AG09319 (cell line): ENCODE results near the gene PRORP.
"Not testable (repeated sequence)": the region's sequence is repeated elsewhere in the genome, so short reads cannot be mapped to it uniquely, and the experiment has no call there.

Experiments used
- DNase-seq: peaks from one replicate; pipeline ENCODE4 v3.0.0-alpha.2; 2010; ENCODE audit warnings: low read depth; ENCODE audit errors: extremely low read depth
- TF ChIP-seq, protein P1 (sequence below): IDR thresholded peaks from 2 replicates; pipeline ENCODE4 v1.5.1; 2011; ENCODE audit warnings: low read depth, mild to moderate bottlenecking, inconsistent platforms, low read length, moderate library complexity

PRORP gene

DNA sequence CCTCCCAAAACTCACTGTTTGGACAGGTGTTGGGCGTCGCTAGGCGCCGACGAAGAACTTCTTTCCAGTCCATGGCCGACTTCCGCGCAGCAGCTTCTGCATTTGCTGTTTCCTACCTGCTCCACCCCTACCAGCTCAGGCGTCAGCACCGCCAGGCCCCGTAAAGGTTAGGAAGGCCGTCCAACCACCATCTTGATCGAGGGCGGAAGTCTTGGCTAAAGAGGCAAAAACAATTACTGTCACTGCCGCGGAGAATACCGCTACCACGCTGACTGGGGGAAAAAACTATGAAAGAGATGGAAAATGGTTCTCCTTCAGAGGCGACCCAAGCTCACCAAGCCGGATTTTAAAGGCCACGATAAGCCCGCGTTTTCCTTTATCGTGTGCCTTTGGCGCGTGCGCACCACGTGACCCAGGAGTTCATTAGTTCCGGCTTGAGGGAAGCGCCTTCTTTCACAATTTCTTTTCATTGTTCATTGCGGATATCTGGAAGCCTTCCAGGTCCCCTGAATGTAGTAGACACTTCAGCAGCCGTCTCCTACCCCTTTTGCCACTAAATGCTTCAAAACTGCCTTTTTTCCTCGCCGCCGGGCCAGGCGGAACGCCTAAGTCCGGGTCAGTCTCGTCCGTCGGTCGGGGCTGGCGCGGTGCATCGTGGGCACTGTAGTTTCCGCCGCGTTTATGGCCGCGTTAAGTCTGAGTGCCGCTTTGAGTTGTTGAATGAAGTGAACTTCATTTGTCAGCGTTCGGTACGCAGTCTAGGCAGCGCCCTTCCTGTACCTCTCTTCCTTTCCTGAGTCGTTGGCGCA lies at the start of gene PRORP, which contains the start of gene PPP2R3C:
Gene PRORP (plus strand): TSS at position 666 of the 809 bp plus-strand sequence. CDS start 694 bp downstream, outside the sequence.
Gene PPP2R3C (minus strand): TSS at position 104 of the 809 bp plus-strand sequence. CDS start 31 bp downstream, at position 73.
- TF ChIP-seq, protein P1, sequence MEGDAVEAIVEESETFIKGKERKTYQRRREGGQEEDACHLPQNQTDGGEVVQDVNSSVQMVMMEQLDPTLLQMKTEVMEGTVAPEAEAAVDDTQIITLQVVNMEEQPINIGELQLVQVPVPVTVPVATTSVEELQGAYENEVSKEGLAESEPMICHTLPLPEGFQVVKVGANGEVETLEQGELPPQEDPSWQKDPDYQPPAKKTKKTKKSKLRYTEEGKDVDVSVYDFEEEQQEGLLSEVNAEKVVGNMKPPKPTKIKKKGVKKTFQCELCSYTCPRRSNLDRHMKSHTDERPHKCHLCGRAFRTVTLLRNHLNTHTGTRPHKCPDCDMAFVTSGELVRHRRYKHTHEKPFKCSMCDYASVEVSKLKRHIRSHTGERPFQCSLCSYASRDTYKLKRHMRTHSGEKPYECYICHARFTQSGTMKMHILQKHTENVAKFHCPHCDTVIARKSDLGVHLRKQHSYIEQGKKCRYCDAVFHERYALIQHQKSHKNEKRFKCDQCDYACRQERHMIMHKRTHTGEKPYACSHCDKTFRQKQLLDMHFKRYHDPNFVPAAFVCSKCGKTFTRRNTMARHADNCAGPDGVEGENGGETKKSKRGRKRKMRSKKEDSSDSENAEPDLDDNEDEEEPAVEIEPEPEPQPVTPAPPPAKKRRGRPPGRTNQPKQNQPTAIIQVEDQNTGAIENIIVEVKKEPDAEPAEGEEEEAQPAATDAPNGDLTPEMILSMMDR, result no peak

DNA sequence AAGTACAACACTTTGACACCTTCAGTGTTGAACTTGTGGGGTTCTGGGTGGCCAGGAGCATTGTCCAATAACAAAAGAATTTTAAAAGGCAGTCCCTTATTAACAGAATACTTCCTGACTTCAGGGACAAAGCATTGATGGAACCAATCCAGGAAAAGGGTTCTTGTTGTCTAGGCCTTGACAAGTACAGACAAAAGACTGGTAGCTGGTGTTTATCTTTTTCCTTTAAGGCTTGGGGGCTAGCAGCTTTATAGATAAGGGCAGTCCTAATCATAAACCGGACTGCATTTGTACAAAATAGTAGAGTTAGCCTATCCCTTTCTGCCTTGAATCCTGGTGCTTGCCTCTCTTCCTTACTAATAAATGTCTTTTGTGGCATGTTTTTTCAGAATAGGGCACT lies 48.9 kb upstream of the PRORP start:
- TF ChIP-seq, protein P1, result no peak
- no peak for DNase-seq

More for the DNA sequence above, at the start of gene PRORP, which contains the start of gene PPP2R3C:
- DNase-seq, result peak; percentile 72

DNA sequence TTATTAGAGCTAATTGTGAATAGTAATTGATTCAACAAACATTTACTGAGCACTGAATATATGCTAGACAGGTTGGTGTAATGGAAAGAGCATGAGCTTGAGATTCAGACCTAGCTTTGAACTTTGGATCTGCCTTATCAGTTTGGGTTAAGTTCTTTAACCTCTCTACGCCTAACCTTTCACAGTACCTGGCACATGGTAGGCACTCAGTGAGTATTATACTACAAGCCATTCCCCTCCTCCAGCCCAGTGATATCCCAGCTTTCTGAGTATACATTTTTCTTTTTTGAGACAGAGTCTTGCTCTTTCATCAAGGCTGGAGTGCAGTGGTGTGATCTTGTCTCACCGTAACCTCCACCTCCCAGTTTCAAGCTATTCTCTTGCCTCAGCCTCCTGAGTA lies 44.3 kb upstream of the PRORP start:
- DNase-seq, result no peak
- TF ChIP-seq, protein P1, result no peak

DNA sequence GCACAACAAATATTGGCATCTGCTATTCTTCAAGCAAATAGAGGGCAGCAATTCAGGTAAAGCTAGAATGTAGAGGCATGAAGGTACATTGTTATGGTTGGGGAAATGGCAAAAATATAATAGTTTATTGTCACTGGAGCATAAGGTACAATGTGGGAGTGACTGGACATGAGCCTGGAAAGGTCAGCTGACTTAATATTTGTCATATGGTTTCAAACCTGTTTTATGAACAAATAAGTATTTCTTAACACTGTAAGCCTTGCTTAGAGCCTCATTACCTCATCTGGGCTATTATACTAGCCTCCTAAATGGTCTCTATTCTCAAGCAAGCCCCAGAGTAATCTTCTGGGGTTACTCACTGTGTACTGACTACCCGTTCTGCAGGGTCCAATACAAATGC lies 42.6 kb upstream of the PRORP start:
- DNase-seq, result no peak
- TF ChIP-seq, protein P1, result no peak

DNA sequence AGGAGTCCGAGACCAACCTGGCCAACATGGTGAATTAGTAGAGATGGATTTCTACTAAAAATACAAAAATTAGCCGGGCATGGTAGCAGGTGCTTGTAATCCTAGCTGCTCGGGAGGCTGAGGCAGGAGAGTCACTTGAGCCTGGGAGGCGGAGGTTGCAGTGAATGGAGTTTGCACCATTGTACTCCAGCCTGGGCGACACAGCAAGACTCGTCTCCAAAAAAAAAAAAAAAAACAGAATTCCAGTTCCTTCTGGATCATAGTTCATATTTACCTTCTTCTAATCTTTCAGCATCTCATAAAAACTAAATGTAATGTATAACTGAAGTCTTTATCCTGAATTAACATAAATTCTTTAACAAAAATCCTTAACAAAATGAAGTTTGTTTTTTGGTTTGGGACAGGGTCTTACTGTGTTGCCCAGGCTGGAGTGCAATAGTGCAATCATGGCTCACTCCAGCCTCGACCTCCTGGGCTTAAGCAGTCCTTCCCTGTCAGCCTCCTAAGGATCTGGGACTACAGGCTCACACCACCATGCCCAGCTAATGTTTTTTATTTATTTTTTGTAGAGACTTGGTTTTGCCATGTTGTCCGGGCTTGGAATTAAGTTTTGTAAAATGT lies 38.7 kb upstream of the PRORP start:
- DNase-seq, result no peak
- TF ChIP-seq, protein P1, result no peak

DNA sequence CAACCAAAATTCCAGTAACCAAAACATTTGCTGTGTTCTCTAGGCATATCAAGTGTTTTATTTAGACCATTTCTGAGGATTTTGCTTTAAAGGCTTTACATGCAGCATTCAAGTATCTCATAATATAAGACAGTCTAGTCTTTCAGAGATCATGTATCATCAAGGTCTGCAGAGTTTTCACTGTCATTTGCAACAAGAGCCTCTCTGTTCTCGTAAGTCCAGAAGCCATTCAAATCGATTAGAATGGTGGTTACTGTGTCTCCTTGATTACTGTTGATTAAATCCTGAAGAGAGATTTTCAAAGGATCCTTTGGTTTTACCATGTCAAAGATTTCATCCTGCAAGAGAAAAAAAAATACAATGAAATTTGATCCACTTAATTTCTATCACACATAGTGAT lies 36.9 kb upstream of the PRORP start:
- DNase-seq, result no peak
- TF ChIP-seq, protein P1, result no peak

DNA sequence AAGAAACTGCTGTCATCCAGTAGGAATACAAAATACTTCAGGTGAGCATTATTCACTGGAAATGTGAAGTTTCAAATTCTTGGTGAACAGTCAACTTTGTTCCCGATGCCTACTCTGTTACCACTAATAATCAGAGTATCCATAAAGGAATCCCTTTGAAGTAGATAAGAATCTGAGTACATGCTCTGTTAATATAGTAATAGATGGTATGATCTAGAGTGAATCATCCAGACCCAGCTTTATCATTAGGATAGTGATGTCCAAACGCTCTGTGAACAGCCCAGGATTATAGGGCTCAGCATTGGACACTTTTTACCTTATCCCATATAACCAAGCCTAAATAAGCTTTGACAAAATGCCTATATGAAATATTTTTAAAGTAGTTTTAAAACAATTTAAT lies 33.8 kb upstream of the PRORP start:
- TF ChIP-seq, protein P1, result no peak
- DNase-seq, result no peak

DNA sequence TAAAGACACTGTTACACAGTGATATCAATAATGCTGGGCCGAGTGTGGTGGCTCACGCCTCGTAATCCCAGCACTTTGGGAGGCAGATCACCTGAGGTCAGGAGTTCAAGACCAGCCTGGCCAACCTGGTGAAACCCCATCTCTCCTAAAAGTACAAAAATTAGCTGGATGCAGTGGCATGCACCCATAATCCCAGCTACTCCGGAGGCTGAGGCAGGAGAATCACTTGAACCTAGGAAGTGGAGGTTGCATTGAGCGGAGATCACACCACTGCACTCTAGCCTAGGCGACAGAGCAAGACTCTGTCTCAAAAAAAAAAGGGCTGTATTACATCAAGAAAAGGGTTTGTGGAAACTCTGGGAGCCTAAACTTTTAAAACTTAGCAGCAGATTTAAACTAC lies 27.7 kb upstream of the PRORP start:
- not testable (repeated sequence) for DNase-seq
